Measurements from ENCODE around the gene FAAP100.

DNA sequence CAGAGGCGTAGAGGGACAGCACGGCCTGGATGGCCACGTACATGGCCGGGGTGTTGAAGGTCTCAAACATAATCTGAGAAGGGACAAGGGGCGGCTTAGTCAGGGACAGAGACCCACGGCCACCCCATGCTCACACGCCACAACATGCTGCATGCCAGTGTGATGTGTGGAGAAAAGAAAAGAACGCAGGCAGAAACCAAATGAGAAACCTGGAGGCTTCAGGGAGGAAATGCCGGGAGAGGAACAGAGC, 40.7 kb downstream of the FAAP100 start:
- TF ChIP-seq CTCF (IDR thresholded peaks at IDR 0.05): no peak
- TF ChIP-seq POLR2A (IDR thresholded peaks at IDR 0.05): no peak
